Measurements from ENCODE around the gene WNT9B.

Gene WNT9B

DNA sequence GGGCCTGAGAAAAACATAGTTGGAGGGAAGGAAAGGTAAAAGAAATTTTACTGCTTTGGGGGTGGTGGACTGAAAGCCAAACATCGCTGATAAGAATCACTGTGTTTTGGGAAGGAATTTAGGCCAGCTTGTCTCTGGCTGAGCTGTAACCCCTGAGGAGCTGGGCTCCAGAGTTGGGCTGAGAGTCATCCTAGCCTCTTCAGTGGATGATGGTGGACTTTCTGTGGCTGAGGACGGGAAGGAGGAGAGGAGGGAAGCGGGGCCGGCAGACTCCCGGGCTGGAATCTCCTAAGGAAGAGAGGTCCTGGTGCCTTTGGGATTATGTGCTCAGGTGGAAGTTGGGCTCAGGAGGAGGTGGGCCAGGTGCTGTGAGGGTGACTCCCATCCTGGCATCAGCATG is 8.6 kb downstream of the WNT9B start:
- DNase-seq, result no peak

DNA sequence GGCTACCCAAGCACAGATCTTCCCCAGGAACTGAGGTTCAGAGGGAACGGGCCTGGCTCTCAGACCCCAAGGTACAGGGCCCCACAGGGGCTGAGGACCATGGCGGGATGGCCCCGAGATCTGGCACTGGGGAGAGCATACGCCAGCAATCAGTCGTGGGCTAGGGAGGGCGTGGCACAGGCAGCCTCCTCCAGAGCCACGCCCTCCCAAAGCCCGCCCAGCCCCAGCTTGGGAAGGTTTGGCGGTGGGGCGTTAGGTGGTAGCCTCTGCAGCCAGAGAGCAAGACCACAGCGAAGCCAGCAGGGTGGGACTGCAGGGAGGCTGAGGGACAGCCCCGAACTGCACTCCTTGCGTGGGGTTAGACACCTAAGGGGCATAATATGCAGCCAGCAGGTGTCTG is 11.6 kb downstream of the WNT9B start:
- DNase-seq, result no peak

DNA sequence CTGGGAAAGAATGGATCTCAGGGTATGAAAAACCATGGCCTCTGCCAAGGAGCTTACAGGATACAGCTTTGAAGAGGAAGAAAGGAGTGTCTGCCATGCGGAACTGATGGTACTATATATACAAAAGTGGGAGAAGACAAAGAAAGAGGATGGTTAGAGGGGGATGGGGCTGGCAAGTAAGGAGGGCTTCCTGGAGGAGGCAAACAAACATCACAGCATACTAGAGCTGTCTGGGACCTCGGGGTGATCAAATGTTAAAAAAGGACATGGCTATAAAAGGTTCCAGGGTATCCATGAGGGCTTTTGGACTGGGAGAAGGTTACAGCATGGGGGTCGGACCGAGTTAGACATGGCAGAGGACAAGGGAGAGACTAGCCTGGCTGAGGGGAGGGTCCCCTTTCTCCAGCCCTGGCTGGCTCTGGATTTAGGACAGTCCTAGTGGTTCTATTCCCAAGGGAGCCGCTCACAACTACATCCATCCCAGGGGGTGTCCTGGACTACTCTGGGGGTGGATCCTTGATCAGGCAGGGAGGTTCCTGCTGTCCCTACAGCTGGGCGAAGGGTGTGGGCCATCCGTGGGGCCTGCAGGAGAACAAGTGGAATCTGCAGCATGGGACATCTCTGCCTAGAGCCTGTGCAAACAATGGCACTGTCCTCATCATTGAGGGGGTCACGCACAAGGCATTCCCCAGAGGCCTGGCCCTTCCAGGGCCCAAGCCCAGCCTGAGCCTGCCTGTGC is 12.2 kb downstream of the WNT9B start:
- no peak for DNase-seq

DNA sequence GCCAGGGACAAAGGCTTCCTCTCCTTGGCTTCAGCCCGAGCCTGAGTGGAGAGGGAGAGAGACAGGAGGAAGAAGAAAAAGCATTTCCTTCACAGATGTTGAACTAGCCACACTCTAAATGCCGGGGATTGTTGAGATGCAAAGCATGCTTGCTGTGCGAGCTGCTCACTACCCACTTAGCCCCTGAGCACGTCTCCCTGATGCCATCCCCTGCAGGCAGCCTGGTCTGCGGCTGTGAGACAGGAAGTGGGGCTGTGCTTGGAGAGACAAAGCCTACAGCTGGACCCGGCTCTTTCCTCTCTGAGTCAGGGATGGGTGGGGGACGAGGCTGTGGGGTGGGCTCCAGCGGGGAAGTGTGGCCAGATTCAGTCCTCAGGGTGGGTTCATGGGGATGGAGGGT is 13.7 kb downstream of the WNT9B start:
- no peak for DNase-seq

DNA sequence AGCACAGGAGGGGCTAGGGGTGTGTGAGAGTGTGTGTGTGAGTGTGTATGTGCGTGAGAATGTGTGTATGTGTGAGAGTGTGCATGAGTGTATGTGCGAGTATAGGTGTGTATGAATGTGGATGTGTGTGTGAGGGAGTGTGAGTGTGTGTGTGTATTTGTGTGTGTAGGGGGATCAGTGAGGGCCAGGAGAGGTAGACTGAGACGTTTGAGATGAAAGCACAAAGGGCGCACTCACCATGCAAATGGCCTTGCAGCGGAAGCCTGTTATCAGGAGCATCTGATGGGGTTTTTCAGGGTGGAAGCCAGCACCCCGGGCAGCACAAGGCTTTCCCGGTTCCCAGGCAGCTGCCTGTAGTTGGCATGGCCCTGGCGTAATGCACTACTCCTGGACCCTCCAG is 14.9 kb downstream of the WNT9B start:
- DNase-seq, result no peak

DNA sequence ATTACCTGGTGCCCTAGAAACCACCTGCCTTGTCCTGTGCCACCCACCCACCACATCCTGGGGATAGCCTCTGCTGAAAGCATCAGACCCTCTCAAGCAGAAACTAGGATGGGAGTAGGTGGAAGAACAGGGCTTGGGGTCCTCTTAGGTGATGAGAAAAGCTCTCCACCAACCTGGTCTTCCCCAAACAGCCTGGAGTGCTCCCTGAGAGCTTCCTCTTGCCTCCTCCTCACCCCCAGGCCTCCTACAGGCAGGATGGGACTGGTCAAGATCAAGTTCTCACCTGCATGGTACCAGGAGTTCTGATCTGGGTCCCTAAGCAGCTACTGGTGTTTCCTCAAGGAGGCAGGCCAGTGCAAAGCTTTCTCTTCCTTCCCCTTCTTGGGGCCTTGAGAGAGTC is 15.4 kb downstream of the WNT9B start:
- DNase-seq, result no peak

DNA sequence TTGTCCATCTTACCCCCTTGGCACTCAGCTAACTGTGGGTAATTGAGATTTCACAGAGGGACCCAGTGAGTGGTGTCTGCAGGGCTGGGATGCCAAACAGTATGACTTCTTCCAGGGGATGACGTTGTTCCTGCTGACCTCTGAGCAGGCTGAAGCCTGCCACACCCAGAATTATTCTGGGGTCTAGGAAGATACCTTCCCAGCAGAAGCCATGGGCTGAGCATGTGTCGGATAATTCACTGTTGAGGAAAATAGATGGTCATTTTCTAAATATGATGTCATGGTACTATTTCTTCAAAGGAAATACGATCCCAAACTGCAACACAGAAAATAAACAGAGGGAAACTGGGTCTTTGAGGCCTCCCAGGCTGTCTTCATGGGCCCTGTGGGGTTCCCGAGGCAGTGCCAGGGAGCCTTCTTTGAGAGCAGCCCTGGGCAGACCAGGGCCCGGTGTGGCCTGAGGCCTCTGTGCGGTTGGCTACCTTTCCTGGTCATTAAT is 17.4 kb downstream of the WNT9B start:
- no peak for DNase-seq

DNA sequence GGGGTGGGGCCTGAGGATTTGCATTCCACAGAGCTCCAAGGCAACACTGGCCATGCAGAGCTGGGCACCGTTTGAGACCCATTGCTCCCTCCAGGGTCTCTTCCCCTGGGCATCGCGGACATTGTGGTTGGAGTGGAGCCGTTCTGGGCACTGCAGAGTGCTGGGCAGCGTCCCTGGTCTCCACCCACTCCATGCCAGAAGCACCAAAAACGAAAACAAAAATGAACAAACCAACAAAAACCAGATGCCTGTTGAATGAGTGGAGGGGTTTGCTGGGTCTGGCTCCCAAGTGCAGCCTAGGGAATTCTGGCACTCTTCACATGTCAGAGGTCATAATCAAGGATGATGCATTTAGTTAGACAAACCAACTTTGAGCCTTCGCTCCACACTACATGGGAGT is 17.9 kb downstream of the WNT9B start:
- DNase-seq, result no peak

DNA sequence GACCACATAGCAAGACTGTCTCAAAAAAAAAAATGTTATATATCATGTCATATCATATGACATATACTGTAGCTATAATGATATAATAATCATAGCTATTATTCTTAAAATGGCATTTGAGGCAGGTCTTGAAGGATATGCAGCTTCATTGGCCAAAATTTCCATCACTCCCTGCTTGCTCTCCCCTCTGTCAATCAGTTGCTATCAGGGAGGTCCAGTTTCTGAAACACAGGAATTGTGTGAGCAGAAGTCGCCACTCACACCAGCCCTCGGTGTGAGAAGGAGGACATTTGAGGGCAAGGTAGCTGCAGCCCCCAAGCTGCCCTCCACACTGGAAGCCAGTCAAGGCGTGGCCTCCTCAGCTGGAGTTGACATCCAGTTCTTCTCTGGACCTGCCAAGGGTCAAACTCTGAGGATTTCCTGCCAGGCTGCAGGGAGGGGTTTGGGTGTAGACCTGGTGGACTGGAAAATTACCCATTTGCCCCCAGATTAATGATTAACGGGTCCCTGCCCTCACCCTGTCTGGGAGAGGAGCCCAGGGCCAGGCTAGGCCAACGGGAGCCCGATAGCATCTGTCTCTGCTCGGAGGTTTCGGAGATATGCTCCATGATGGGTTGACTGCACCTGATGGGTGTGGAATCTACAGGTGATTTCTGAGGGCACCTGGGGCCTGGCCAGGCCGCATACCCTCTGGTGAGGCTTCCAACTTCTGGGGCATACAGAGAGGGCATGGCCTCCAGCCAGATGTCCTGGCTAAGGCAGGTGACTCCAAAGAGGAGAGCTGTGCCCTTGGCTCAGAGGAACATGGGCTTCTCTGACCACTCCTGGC is 18.8 kb downstream of the WNT9B start:
- no peak for DNase-seq

DNA sequence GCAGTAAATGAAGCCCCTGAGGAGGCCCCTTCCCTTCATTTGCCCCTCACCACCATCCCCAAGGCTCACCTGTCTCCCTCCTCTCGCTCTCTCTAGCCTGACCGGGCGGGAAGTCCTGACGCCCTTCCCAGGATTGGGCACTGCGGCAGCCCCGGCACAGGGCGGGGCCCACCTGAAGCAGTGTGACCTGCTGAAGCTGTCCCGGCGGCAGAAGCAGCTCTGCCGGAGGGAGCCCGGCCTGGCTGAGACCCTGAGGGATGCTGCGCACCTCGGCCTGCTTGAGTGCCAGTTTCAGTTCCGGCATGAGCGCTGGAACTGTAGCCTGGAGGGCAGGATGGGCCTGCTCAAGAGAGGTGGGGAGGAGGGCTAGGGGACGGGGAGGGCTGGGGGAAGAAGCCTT is 21.0 kb downstream of the WNT9B start:
- no peak for DNase-seq

DNA sequence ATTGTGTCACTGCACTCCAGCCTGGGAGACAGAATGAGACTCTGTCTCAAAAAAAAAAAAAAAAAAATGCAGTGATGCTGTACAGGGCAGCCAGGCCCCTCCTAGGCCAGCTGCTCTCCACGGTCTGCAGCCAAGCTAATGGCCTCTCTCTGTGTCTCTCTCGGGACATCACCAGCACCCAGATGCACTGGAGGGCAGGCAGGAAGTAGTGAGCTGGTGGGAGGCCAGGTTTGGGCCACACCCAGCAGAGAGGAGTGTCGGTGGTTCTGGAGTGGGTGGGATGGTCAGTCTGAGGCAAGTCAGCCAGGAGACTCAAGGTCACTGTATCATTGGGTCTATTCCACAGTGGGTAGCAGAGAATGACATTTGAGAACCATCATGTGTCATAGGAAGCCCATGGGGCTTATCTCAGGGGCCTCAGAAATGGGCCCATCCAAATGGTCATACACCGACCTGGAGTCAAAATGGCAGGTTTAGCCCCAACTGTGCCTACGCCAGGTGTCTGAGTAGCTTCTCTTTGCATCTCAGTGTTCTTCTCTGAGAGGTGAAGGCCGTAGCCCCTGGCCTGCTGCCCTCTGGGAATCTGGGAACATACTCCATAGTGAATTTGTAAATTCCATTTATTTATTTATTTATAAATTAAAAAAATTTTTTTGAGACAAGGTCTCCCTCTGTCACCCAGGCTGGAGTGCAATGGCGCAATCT is 22.7 kb downstream of the WNT9B start:
- no peak for DNase-seq

DNA sequence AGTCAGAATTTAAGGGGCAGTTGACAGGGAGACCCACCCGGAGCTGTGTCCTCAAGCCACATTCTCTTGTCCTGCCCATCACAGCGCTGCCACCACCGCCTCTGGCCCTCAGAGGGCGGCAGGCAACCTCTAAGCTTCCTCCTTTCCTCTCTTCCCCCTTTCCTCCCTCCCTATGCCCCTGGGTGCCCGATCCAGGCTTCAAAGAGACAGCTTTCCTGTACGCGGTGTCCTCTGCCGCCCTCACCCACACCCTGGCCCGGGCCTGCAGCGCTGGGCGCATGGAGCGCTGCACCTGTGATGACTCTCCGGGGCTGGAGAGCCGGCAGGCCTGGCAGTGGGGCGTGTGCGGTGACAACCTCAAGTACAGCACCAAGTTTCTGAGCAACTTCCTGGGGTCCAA is 23.5 kb downstream of the WNT9B start:
- DNase-seq, result no peak

DNA sequence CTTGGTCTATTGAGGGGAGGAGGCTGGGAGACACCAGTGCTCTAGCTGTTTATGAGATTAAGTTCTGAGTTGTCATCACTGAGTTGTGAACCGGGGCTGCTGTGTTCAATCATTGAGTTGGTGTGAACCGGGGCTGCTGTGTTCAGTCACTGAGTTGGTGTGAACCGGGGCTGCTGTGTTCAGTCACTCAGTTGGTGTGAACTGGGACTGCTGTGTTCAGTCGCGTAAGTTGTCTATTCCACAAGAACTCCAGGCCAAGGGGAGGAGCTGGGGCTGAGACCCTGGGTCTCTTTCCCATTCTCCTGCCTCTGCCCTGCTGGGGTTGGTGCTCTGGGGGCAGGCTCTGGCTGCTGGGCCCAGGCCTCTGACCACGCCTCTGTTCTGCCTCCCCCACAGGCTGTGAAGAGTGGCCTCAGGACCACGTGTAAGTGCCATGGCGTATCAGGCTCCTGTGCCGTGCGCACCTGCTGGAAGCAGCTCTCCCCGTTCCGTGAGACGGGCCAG is 24.5 kb downstream of the WNT9B start:
- DNase-seq, result no peak

DNA sequence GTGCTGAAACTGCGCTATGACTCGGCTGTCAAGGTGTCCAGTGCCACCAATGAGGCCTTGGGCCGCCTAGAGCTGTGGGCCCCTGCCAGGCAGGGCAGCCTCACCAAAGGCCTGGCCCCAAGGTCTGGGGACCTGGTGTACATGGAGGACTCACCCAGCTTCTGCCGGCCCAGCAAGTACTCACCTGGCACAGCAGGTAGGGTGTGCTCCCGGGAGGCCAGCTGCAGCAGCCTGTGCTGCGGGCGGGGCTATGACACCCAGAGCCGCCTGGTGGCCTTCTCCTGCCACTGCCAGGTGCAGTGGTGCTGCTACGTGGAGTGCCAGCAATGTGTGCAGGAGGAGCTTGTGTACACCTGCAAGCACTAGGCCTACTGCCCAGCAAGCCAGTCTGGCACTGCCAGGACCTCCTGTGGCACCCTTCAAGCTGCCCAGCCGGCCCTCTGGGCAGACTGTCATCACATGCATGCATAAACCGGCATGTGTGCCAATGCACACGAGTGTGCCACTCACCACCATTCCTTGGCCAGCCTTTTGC is 25.0 kb downstream of the WNT9B start:
- peak; percentile 22 for DNase-seq

DNA sequence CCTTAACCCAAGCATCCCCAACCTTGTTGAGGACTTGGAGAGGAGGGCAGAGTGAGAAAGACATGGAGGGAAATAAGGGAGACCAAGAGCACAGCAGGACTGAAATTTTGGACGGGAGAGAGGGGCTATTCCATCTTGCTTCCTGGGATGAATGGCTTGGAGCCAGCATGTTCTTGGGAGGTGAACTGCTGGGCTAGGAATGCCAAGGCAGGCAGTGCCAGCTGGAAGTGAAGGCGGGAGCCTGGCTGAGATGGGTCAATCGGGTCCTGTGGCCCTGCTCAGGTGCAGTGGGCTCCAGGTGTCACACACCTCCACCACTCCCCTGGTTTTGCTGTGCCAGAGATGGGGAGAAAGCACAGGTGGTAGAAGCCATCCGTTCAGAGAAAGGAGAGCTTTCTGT is 25.5 kb downstream of the WNT9B start:
- DNase-seq, result no peak

DNA sequence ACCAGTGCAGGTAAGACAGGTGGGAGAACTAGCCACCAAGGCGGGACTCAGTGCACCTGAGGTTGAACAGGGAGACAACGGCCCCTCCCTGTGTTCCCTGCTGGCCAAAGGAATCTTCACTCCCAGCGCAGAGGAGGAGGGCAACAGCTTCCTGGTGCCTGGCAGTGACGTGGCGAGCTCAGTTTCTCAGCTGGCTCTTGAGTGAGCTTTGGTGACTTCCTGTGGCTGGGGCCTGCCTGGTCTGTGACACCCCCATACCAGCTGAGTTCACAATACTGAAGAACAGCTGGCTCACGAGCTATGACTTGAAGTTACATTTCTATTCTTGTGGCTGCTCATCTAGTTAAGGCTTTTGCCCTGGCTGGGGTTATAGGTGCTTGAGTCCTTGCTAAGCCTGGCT is 26.1 kb downstream of the WNT9B start:
- DNase-seq, result no peak

DNA sequence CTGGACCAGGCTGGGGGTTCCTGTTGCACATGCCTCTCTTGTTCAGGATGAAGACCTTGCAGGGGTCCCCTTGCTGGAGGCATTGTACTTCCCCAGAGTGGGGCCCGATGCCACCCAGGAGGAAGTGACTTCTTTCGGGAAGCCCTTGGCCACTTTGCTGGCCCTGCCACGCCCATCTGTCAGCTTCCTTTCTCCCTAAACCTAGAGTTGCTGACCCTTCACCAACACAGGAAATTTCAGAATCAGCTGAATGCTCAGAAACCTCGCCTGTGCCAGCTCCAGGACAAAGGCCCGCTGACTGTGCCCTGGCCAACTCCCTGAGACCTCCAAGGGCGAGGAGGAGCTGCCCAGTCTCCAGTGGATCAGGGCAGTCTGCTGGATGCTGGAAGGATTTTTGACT is 26.7 kb downstream of the WNT9B start:
- DNase-seq, result no peak

DNA sequence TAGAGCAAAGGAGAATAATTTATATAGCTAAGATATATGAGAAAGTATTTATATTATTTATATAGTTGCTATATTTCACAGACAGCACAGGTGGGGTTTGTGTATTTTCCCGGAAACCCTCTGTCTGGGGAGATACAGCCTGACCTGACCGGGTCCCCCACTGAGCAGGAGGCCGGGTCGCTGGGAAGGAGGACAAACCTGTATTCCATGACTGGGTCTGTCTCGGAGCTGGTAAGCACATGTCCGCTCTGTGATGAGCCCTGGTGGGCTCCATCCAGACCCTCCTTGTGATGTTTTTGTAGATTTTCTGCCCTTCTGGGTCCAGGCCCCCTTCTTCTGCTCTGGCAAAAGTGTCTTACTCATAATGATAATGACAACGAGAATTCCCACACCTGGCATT is 27.7 kb downstream of the WNT9B start:
- DNase-seq, result no peak

DNA sequence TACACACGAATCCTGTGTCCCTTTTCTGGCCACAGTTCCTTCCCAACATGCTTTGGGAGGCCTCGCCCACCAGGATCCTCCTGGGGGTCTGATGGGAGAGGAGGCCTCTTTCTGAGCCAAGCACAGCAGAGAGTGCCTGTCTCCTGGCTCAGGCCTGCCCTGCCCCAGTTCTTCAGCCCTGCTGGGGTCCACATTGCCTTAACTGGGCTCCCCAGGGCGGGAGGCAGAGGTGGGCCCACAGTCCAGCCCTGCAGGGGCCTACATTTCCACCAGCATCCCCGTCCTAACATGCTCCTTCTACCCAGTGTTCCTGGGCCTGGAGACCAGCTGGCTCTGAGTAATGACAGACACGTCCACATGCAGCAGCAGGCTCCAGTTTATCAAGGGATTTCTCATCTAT is 29.6 kb downstream of the WNT9B start:
- DNase-seq, result no peak

DNA sequence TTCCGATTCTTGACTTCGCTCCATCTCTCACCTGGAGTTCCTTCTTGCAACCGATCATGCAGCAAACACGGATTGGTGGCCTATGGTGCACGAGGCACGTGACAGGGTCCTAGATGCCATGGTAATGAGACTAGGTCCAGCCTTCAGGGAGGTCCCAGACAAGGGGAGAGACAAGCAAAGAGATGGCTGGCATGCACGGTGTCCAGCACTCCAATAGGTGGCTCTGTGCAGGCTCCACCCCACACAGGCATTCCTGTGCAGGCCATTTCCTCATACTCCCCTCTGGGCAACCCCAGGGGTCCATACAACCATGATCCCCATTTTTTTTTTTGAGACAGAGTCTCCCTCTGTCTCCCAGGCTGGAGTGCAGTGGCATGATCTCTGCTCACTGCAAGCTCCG is 31.3 kb downstream of the WNT9B start:
- DNase-seq, result no peak

DNA sequence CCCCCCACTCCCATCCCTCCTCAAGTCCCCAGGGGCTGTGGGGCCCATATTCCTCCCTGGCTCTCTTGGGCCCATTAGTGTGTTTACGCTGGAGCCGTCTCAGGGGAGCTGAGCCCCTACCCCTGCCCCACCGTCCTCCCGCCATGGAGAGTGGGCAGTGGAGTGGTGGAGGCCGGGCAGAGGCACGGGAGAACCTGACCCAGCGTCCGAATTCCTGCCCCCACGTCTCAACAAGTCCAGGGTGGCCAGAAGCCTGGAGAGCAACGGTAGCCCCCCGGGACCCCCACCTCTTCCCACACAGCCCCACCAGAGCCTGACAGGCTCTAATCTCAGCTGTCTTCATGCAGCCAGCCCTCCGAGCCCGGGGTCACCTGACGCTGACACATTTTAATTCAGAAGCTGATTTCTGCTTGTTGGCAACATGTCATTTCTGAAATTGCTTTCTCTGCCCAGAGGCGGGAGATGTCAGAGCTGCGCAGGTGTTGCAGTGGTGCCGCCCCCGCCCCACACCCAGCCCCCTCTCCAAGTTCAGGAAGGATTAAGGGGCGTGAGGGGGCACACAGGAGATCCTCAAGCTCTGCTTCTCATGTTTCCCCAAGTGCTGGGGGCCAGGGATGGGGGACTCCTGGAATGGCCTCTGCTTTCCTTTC is 32.6 kb downstream of the WNT9B start:
- no peak for DNase-seq

DNA sequence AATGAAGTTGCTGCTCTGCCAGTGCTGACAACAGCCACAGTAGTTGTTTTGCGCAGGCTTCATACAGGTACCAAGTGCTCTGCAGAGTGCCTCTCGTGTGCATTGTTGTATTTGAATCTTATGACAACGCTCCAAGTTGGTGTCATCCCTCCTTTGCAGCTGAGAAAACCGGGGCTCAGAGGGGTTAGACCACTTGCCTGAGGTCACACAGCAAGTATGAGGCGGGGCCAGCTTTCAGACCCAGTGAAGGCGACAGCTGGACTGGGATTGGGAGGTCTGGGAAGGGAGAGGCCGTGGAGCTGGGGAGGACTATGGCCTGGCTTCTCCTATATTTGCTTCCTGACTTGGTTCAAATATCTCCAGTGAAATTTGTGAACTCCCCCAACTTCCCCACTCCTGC is 33.2 kb downstream of the WNT9B start:
- DNase-seq, result no peak
